MCF 10A (cell line): ENCODE measurements around the gene KIAA1755. TPM values are rescaled to one million over a fixed set of nuclear protein-coding genes. Genes with fewer than 3 reads are reported as not detected.

Experiments used
- BruUV-seq: library from RNA; stranded (reverse); fragments of 400-500 nt; replicated peaks from 2 replicates; lab custom pipeline; 2021; lab: Mats Ljungman, UMichigan
- CTCF ChIA-PET: fragments of 300-600 bp; sonication (Branson Sonifier 250); formaldehyde crosslinking; extraction: SDS; loops from one replicate; lab custom pipeline; 2021; ENCODE audit warnings: antibody characterized with exemption, inconsistent platforms; lab: Yijun Ruan, JAX
- POLR2A ChIA-PET: fragments of 300-600, 350-650 bp; sonication (Branson Sonifier 250); formaldehyde crosslinking; extraction: SDS; loops from one replicate; lab custom pipeline; 2020; ENCODE audit warnings: antibody characterized with exemption, inconsistent platforms; lab: Yijun Ruan, JAX
- DNase-seq: peaks from one replicate; pipeline ENCODE4 v3.0.0-alpha.2; 2018; ENCODE audit not compliant: unreplicated experiment
- H3K27ac Mint-ChIP-seq: one replicate; pipeline ENCODE4 v1.8.0; 2022; ENCODE audit warnings: mild to moderate bottlenecking, low read depth, mixed read lengths; ENCODE audit not compliant: unreplicated experiment
- H3K27me3 Mint-ChIP-seq: one replicate; pipeline ENCODE4 v1.8.0; 2022; ENCODE audit warnings: mixed read lengths; ENCODE audit not compliant: insufficient read depth, unreplicated experiment
- H3K36me3 Mint-ChIP-seq: one replicate; pipeline ENCODE4 v1.8.0; 2022; ENCODE audit warnings: mild to moderate bottlenecking, moderate library complexity, mixed read lengths; ENCODE audit not compliant: insufficient read depth, unreplicated experiment
- H3K4me1 Mint-ChIP-seq: one replicate; pipeline ENCODE4 v1.8.0; 2022; ENCODE audit warnings: mixed read lengths; ENCODE audit not compliant: insufficient read depth, unreplicated experiment
- H3K4me3 Mint-ChIP-seq: one replicate; pipeline ENCODE4 v1.8.0; 2022; ENCODE audit warnings: mild to moderate bottlenecking, moderate library complexity, mixed read lengths; ENCODE audit not compliant: unreplicated experiment
- H3K9me3 Mint-ChIP-seq: one replicate; pipeline ENCODE4 v1.8.0; 2022; ENCODE audit warnings: mixed read lengths; ENCODE audit not compliant: unreplicated experiment
- intact Hi-C: fragments of 100-400 bp; cut with micrococcal nuclease; formaldehyde crosslinking; loops from 2 replicates; pipeline ENCODE4 v1.14.1; 2022
- total RNA-seq: library from RNA; stranded (reverse); gene quantifications from 2 replicates; pipeline ENCODE4 v1.2.3, GENCODE V29; 2022
- TF ChIP-seq, protein P1 (sequence below): fragments of 200-600 bp; IDR thresholded peaks from one replicate; pipeline ENCODE4 v1.8.0; 2022; ENCODE audit warnings: antibody characterized with exemption, mild to moderate bottlenecking; ENCODE audit not compliant: unreplicated experiment

KIAA1755 gene
- total RNA-seq, 1 experiment from 2014 or later = not detected

DNA sequence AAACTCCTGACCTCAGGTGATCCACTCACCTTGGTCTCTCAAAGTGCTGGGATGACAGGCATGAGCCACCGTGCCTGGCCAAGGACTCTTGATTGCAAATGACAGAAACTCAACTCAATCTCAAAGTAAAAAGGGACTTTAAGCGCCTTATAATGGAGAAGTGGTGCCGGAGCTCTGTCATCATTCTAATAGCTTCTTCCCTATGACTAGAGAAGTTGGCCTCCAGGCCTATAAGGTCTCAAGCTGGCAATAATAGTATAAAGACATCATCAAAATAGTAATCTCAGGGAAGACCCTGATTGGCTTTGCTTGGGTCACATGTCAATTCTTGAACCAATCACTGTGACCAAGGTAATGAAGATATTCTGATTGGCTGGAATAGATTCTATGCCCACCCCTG lies 8.5 kb upstream of the KIAA1755 start:
- no peaks in the 10 kb centered on the region for H3K27me3 Mint-ChIP-seq
- H3K27ac Mint-ChIP-seq = no peak overlapping the region
- H3K9me3 Mint-ChIP-seq = peaks cover 25% of the 10 kb centered on the region
- no peak overlapping the region for H3K4me3 Mint-ChIP-seq
- no peak for DNase-seq
- TF ChIP-seq, protein P1, sequence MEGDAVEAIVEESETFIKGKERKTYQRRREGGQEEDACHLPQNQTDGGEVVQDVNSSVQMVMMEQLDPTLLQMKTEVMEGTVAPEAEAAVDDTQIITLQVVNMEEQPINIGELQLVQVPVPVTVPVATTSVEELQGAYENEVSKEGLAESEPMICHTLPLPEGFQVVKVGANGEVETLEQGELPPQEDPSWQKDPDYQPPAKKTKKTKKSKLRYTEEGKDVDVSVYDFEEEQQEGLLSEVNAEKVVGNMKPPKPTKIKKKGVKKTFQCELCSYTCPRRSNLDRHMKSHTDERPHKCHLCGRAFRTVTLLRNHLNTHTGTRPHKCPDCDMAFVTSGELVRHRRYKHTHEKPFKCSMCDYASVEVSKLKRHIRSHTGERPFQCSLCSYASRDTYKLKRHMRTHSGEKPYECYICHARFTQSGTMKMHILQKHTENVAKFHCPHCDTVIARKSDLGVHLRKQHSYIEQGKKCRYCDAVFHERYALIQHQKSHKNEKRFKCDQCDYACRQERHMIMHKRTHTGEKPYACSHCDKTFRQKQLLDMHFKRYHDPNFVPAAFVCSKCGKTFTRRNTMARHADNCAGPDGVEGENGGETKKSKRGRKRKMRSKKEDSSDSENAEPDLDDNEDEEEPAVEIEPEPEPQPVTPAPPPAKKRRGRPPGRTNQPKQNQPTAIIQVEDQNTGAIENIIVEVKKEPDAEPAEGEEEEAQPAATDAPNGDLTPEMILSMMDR = no peak
- CTCF ChIA-PET = interaction anchor here (0.5 to 2.8 kb wide), 7 partner anchors 39 to 195 kb away, joined by 3 to 9 read pairs (median 4); no protein-coding TSS in a partner anchor
- BruUV-seq = no TSS peak
- H3K4me1 Mint-ChIP-seq = peaks cover 20% of the 10 kb centered on the region
- H3K36me3 Mint-ChIP-seq = no peaks in the 10 kb centered on the region
- POLR2A ChIA-PET = no interaction called here
- intact Hi-C loops = no loop called here

- BruUV-seq = no TSS peak
Measured at GRCh38 chr20:38267901-38268514, 7.5 kb upstream of the KIAA1755 start.

GRCh38 chr20:38267296-38267695 lies 6.8 kb upstream of the KIAA1755 start:
- intact Hi-C loops = no loop called here
- Mint-ChIP-seq H3K4me1 (peaks cover 13% of the 10 kb centered on the region), H3K27ac (no peak overlapping the region), H3K4me3 (no peak overlapping the region), H3K9me3 (peaks cover 25% of the 10 kb centered on the region), H3K36me3 (no peaks in the 10 kb centered on the region), H3K27me3 (no peaks in the 10 kb centered on the region)
- DNase-seq = no peak
- ChIA-PET POLR2A (interaction anchor here (0.7 kb wide), 1 partner anchor 15 kb away, joined by 3 read pairs; no protein-coding TSS in a partner anchor), CTCF (interaction anchor here (2.8 kb wide), 1 partner anchor 44 kb away, joined by 9 read pairs; no protein-coding TSS in a partner anchor)
- no TSS peak for BruUV-seq
- TF ChIP-seq, protein P1 = no peak

More at GRCh38 chr20:38267901-38268514, 7.5 kb upstream of the KIAA1755 start:
- Mint-ChIP-seq H3K4me1 (peaks cover 20% of the 10 kb centered on the region), H3K27ac (no peak overlapping the region), H3K36me3 (no peaks in the 10 kb centered on the region), H3K27me3 (no peaks in the 10 kb centered on the region), H3K4me3 (no peak overlapping the region), H3K9me3 (peaks cover 25% of the 10 kb centered on the region)
- POLR2A ChIA-PET = interaction anchor here (0.7 kb wide), 1 partner anchor 16 kb away, joined by 3 read pairs; no protein-coding TSS in a partner anchor
- no peak for DNase-seq
- intact Hi-C loops = no loop called here
- CTCF ChIA-PET = interaction anchor here (0.7 to 2.8 kb wide), 4 partner anchors 14 to 89 kb away, joined by 3 to 9 read pairs (median 5); no protein-coding TSS in a partner anchor
- TF ChIP-seq, protein P1 = no peak

DNA sequence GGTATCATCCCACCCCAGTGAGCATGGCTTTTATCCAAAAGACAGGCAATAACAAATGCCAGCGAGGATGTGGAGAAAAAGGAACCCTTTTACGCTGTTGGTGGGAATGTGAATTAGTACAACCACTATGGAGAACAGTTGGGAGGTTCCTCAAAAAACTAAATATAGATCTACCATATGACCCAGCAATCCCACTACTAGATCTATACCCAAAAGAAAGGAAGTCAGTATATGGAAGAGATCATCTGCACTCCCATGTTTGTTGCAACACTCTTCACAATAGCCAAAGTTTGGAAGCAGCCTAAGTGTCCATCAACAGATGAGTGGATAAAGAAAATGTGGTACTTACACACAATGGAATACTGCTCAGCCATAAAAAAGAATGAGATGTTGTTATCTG lies 5.9 kb upstream of the KIAA1755 start:
- Mint-ChIP-seq H3K4me3 (no peak overlapping the region), H3K27ac (no peak overlapping the region), H3K4me1 (peaks cover 9% of the 10 kb centered on the region), H3K36me3 (no peaks in the 10 kb centered on the region), H3K9me3 (peaks cover 25% of the 10 kb centered on the region), H3K27me3 (no peaks in the 10 kb centered on the region)
- BruUV-seq = no TSS peak
- ChIA-PET CTCF (no interaction called here), POLR2A (no interaction called here)
- TF ChIP-seq, protein P1 = no peak
- intact Hi-C loops = no loop called here
- DNase-seq = no peak
